Measurements from ENCODE around the gene TXN2.
"Not testable (repeated sequence)": the region's sequence is repeated elsewhere in the genome, so short reads cannot be mapped to it uniquely, and the experiment has no call there.

TXN2 gene

DNA sequence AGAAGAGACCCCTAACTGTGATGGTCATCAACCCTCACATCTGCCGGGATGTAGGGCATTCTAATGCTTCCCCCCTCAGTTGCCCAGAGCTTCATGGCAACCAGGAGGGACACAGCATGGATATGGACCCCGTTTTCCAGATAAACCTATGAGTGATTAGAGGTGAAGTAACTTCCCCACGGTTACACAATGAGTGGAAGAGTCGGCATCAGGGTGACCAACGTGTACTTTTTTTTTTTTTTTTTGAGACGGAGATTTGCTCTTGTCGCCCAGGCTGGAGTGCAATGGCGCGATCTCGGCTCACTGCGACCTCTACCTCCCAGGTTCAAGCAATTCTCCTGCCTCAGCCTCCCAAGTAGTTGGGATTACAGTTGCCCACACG is 25.0 kb downstream of the TXN2 start:
- H3K27ac ChIP-seq (ENCODE audit: low read depth in 2 of 2, low read length in 2 of 2), result peak overlapping the region; percentile 97 to 98
- no peak overlapping the region for H3K4me3 ChIP-seq (ENCODE audit: low read length in 2 of 2)
- H3K9me3 ChIP-seq (ENCODE audit: control insufficient read depth in 2 of 2, low read length in 2 of 2), result no peaks in the 10 kb centered on the region
- H3K4me1 ChIP-seq (ENCODE audit: control insufficient read depth in 2 of 2, insufficient read depth in 2 of 2, low read length in 2 of 2), result peaks cover 40 to 56% of the 10 kb centered on the region in 2 donors
- H3K36me3 ChIP-seq (ENCODE audit: control insufficient read depth in 2 of 2, insufficient read depth in 2 of 2, low read length in 2 of 2), result no peaks in the 10 kb centered on the region
- H3K9ac ChIP-seq (ENCODE audit: low read depth in 1 of 2, low read length in 2 of 2), result no peak overlapping the region
- H3K27me3 ChIP-seq (ENCODE audit: control insufficient read depth in 2 of 2, insufficient read depth in 2 of 2, low read length in 2 of 2), result no peaks in the 10 kb centered on the region

DNA sequence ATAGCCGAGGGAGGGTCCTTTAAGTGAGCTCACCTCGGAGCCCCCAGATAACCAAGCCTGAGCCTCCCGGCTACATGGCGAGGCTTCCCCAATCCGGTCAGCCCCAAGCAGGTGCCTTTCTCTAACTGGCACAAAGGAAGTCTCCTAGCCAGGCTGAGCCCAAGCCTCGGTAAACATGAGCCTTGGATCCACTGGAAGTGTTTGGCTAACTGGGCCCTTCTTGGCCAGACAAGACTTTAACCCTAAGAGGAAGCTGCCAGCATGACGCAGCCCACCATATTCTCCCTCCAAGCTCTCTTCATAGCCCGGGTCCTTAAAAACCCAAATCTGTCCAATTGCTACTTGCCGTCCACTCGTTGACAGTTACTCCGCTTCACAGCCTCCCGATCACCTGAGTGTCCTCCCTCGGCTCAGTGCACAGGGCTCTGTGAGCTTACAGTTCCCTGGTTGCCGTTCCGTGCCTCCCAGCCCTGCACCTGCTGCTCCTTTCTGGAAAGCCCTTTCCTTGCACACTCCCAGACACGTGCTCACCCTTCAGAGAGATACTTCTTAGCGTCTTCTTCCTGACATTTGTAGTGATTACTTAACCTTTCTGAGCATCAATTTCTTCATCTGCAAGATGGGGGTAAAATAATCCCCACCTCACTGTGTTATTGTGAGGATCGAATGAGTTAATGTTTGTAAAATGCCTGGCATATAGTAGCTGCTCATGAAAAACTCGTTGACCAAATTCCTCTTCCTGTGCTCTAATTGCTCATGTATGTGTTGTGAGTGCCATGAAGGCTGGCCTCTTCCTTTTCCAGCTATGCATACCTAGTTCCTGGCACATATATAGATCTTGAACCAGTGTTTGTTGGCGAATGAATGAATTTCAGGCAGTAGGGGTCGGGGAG is 25.6 kb downstream of the TXN2 start:
- Histone ChIP-seq H3K4me3 (ENCODE audit: low read length in 2 of 2) (peak overlapping the region; percentile 63 to 67), H3K4me1 (ENCODE audit: control insufficient read depth in 2 of 2, insufficient read depth in 2 of 2, low read length in 2 of 2) (peaks cover 45 to 59% of the 10 kb centered on the region in 2 donors), H3K36me3 (ENCODE audit: control insufficient read depth in 2 of 2, insufficient read depth in 2 of 2, low read length in 2 of 2) (no peaks in the 10 kb centered on the region), H3K27me3 (ENCODE audit: control insufficient read depth in 2 of 2, insufficient read depth in 2 of 2, low read length in 2 of 2) (no peaks in the 10 kb centered on the region), H3K9me3 (ENCODE audit: control insufficient read depth in 2 of 2, low read length in 2 of 2) (no peaks in the 10 kb centered on the region), H3K9ac (ENCODE audit: low read depth in 1 of 2, low read length in 2 of 2) (peak overlapping the region; percentile 89 to 96), H3K27ac (ENCODE audit: low read depth in 2 of 2, low read length in 2 of 2) (peak overlapping the region; percentile 97 to 98)

DNA sequence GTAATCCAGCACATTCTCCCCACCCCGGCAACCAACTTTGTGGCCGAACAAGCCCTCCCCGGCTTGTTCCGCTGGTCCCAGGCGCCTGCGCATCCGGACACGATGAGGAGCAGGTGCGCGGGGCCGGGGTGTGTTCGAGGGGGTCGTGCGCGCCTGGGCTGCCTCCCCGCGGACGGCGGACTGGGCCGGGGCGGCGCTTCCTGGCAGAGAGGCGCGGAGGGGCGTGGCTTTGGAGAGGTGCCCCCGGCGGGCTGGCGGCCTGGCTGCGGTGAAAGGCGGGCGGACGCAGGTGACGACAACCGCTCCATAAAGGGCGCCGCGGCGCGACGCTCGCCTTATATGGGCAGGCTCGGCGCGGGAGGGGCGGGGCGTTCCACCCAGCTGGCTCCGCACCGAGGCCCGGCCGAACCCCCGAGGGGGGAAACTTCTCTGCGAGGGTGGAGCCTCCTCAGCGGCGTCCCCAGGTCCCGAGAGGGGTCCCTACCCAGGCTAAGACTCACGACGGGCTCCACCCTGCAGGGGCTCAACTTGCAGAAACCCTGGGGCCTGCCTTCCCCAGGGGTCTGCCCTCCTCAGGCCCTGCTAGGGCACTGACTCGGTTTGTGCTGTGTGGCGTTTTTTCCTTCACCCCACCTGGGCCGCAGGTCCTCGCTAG is 26.4 kb downstream of the TXN2 start:
- Histone ChIP-seq H3K4me1 (ENCODE audit: control insufficient read depth in 2 of 2, insufficient read depth in 2 of 2, low read length in 2 of 2) (peaks cover 43 to 53% of the 10 kb centered on the region in 2 donors), H3K9ac (ENCODE audit: low read depth in 1 of 2, low read length in 2 of 2) (peak overlapping the region; percentile 89 to 96), H3K4me3 (ENCODE audit: low read length in 2 of 2) (peak overlapping the region; percentile 63 to 83), H3K27ac (ENCODE audit: low read depth in 2 of 2, low read length in 2 of 2) (peak overlapping the region; percentile 97 to 98), H3K9me3 (ENCODE audit: control insufficient read depth in 2 of 2, low read length in 2 of 2) (no peaks in the 10 kb centered on the region), H3K27me3 (ENCODE audit: control insufficient read depth in 2 of 2, insufficient read depth in 2 of 2, low read length in 2 of 2) (no peaks in the 10 kb centered on the region), H3K36me3 (ENCODE audit: control insufficient read depth in 2 of 2, insufficient read depth in 2 of 2, low read length in 2 of 2) (no peaks in the 10 kb centered on the region)

DNA sequence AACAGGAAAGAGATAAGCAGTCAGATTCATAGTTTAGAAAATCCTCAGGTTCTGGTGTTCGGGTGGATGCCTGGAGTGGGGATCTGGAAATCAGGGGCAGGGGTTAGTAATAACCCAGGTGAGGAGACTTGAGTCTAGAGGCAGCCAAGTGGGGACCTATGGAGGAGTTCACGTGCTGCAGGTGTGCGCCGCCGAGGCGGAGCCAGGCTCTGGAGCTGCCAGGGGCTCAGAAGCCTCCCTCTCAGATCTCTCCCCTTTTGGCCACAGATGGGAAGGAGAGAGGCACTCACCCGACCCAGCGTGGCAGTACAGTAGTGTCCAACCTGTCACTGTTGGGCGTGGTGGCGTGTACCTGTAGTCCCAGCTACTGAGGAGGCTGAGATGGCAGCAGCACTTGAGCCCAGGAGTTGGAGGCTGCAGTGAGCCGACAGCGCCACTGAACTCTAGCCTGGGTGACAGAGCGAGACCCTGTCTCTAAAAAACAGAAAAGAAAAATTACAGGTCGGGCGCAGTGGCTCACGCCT is 27.5 kb downstream of the TXN2 start:
- Histone ChIP-seq H3K27me3 (ENCODE audit: control insufficient read depth in 2 of 2, insufficient read depth in 2 of 2, low read length in 2 of 2) (no peaks in the 10 kb centered on the region), H3K4me1 (ENCODE audit: control insufficient read depth in 2 of 2, insufficient read depth in 2 of 2, low read length in 2 of 2) (peaks cover 47 to 48% of the 10 kb centered on the region in 2 donors), H3K9ac (ENCODE audit: low read depth in 1 of 2, low read length in 2 of 2) (peak overlapping the region; percentile 25 to 52), H3K4me3 (ENCODE audit: low read length in 2 of 2) (peak overlapping the region in 1 of 2 donors; percentile 20), H3K36me3 (ENCODE audit: control insufficient read depth in 2 of 2, insufficient read depth in 2 of 2, low read length in 2 of 2) (no peaks in the 10 kb centered on the region), H3K27ac (ENCODE audit: low read depth in 2 of 2, low read length in 2 of 2) (peak overlapping the region; percentile 89 to 91), H3K9me3 (ENCODE audit: control insufficient read depth in 2 of 2, low read length in 2 of 2) (no peaks in the 10 kb centered on the region)

DNA sequence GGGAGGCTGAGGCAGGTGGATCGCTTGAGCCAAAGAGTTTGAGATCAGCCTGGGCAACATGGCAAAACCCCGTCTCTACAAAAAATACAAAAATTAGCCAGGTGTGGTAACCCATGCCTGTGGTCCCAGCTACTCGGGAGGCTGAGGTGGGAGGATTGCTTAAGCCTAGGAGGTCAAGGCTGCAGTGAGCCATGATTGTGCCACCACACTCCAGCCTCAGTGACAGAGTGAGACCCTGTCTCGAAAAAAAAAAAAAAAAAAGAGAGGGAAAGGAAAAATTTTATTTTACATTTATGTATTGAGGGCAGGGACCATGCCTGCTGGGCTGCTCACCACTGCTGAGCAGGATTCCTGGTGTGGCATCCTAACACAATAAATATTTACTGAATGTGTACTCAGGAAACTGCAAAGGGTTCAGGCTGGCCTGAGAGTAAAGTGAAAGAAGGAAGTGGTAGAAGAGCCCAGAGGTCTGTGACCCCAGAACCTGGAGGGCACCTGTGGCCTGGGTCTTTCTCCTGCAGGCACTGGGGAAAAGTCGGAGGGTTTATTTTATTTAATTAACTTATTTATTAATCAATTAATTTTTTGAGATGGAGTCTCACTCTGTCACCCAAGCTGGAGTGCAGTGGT is 28.3 kb downstream of the TXN2 start:
- H3K9ac ChIP-seq (ENCODE audit: low read depth in 1 of 2, low read length in 2 of 2), result peak overlapping the region; percentile 42 to 69
- peak overlapping the region; percentile 91 for H3K27ac ChIP-seq (ENCODE audit: low read depth in 2 of 2, low read length in 2 of 2)
- H3K27me3 ChIP-seq (ENCODE audit: control insufficient read depth in 2 of 2, insufficient read depth in 2 of 2, low read length in 2 of 2); H3K36me3 ChIP-seq (ENCODE audit: control insufficient read depth in 2 of 2, insufficient read depth in 2 of 2, low read length in 2 of 2); H3K9me3 ChIP-seq (ENCODE audit: control insufficient read depth in 2 of 2, low read length in 2 of 2); H3K4me3 ChIP-seq (ENCODE audit: low read length in 2 of 2): not testable (repeated sequence)
- H3K4me1 ChIP-seq (ENCODE audit: control insufficient read depth in 2 of 2, insufficient read depth in 2 of 2, low read length in 2 of 2), result peaks cover 42% of the 10 kb centered on the region in 2 donors

DNA sequence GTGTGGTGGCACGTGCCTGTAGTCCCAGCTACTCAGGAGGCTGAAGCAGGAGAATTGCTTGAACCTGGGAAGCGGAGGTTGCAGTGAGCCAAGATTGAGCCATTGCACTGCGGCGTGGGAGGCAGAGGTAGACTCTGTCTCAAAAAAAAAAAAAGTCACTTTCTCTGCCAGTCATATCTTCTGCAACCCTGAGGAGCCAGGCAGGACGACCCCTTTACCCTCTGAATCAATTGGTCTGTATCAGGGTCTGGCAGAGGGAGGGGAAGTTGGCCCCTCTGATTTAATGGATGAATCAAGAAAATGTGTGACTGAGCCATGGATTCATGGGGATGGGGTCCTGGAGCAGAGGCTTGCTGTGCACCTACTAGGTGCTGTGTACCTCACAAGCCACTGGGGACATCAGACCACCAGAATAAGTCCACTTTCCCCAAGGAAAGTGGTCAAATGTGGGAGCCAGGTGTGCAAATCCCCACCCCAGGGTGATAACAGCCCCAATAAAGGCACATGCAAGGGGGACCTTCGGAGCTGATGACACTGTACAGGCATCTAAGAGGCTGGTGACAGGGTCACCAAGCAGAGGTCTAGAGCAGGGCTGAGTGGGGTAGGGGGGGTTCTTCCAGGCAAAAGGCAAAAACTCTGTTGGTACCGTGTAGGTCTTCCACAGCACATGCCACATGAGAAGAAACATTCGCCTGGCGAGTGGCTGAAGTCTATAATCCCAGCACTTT is 29.0 kb downstream of the TXN2 start:
- peak overlapping the region; percentile 91 for H3K27ac ChIP-seq (ENCODE audit: low read depth in 2 of 2, low read length in 2 of 2)
- no peak overlapping the region for H3K4me3 ChIP-seq (ENCODE audit: low read length in 2 of 2)
- peaks cover 35 to 36% of the 10 kb centered on the region in 2 donors for H3K4me1 ChIP-seq (ENCODE audit: control insufficient read depth in 2 of 2, insufficient read depth in 2 of 2, low read length in 2 of 2)
- no peaks in the 10 kb centered on the region for H3K9me3 ChIP-seq (ENCODE audit: control insufficient read depth in 2 of 2, low read length in 2 of 2)
- H3K27me3 ChIP-seq (ENCODE audit: control insufficient read depth in 2 of 2, insufficient read depth in 2 of 2, low read length in 2 of 2), result no peaks in the 10 kb centered on the region
- no peaks in the 10 kb centered on the region for H3K36me3 ChIP-seq (ENCODE audit: control insufficient read depth in 2 of 2, insufficient read depth in 2 of 2, low read length in 2 of 2)
- peak overlapping the region; percentile 42 to 69 for H3K9ac ChIP-seq (ENCODE audit: low read depth in 1 of 2, low read length in 2 of 2)

DNA sequence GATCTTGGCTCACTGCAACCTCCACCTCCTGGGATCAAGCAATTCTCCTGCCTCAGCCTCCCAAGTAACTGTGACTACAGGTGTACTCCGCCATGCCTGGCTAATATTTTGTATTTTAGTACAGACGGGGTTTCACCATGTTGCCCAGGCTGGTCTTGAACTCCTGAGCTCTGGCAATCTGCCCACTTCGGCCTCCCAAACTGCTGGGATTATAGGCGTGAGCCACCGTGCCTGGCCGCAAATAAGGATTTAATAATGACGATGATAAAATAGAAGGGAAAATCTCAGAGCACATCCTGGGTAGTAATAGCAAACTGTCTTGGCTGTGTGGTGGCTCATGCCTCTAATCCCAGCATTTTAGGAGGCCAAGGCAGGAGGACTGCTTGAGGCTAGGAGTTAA is 30.5 kb downstream of the TXN2 start:
- peaks cover 34% of the 10 kb centered on the region in 2 donors for H3K4me1 ChIP-seq (ENCODE audit: control insufficient read depth in 2 of 2, insufficient read depth in 2 of 2, low read length in 2 of 2)
- H3K4me3 ChIP-seq (ENCODE audit: low read length in 2 of 2); H3K36me3 ChIP-seq (ENCODE audit: control insufficient read depth in 2 of 2, insufficient read depth in 2 of 2, low read length in 2 of 2); H3K27me3 ChIP-seq (ENCODE audit: control insufficient read depth in 2 of 2, insufficient read depth in 2 of 2, low read length in 2 of 2); H3K9me3 ChIP-seq (ENCODE audit: control insufficient read depth in 2 of 2, low read length in 2 of 2): not testable (repeated sequence)
- peak overlapping the region; percentile 91 for H3K27ac ChIP-seq (ENCODE audit: low read depth in 2 of 2, low read length in 2 of 2)
- peak overlapping the region in 1 of 2 donors; percentile 69 for H3K9ac ChIP-seq (ENCODE audit: low read depth in 1 of 2, low read length in 2 of 2)

DNA sequence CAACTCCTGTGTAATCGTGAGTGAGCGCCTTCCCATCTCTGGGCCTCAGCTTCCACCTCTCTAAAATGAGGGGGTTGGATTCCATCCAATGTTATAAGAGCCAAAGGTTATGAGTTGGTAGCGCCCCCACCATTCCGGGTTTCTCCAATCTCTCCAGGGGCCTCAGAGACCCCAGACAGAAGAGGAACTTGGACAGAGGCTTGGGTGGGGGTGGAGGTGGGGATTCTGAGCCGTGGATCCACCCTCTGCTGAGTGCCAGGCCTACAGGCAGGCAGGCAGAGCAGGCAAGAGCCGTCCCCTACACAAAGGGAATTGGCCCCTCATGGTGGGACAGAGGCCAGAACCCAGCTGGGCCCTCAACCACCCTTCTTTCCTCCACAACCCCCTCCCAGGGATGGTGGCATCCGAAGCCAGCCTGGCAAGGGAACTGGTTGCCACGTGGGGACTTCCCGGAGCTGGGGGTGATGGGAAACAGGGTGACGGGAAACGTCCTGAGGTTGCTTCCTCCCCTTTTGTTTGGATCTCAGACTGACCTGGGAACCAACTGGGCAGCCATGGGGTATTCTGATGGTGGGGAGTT is 31.8 kb downstream of the TXN2 start:
- peaks cover 26% of the 10 kb centered on the region in 2 donors for H3K4me1 ChIP-seq (ENCODE audit: control insufficient read depth in 2 of 2, insufficient read depth in 2 of 2, low read length in 2 of 2)
- no peak overlapping the region for H3K9ac ChIP-seq (ENCODE audit: low read depth in 1 of 2, low read length in 2 of 2)
- no peaks in the 10 kb centered on the region for H3K36me3 ChIP-seq (ENCODE audit: control insufficient read depth in 2 of 2, insufficient read depth in 2 of 2, low read length in 2 of 2)
- H3K27me3 ChIP-seq (ENCODE audit: control insufficient read depth in 2 of 2, insufficient read depth in 2 of 2, low read length in 2 of 2), result no peaks in the 10 kb centered on the region
- H3K9me3 ChIP-seq (ENCODE audit: control insufficient read depth in 2 of 2, low read length in 2 of 2), result no peaks in the 10 kb centered on the region
- H3K27ac ChIP-seq (ENCODE audit: low read depth in 2 of 2, low read length in 2 of 2), result peak overlapping the region in 1 of 2 donors; percentile 6
- no peak overlapping the region for H3K4me3 ChIP-seq (ENCODE audit: low read length in 2 of 2)

DNA sequence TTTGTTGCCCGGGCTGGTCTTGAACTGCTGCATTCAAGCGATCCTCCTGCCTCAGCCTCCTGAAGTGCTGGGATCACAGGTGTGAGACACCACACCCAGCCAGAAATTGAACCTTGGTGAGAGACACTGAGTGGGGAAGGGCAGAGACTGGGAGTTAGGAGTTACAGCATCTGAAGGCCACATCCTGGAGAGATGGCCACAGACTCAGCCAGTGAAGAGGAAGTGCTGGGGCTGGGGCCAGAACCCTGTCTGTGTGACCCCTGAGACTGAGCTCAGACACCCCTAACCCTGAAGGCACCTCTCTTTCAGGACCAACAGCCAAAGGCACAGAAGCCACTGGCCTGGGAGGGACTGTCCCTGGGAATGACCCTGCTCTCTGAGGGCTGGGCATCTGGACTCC is 33.8 kb downstream of the TXN2 start:
- Histone ChIP-seq H3K9me3 (ENCODE audit: control insufficient read depth in 2 of 2, low read length in 2 of 2) (no peaks in the 10 kb centered on the region), H3K4me1 (ENCODE audit: control insufficient read depth in 2 of 2, insufficient read depth in 2 of 2, low read length in 2 of 2) (peaks cover 22 to 24% of the 10 kb centered on the region in 2 donors), H3K27ac (ENCODE audit: low read depth in 2 of 2, low read length in 2 of 2) (no peak overlapping the region), H3K27me3 (ENCODE audit: control insufficient read depth in 2 of 2, insufficient read depth in 2 of 2, low read length in 2 of 2) (no peaks in the 10 kb centered on the region), H3K9ac (ENCODE audit: low read depth in 1 of 2, low read length in 2 of 2) (no peak overlapping the region), H3K4me3 (ENCODE audit: low read length in 2 of 2) (no peak overlapping the region), H3K36me3 (ENCODE audit: control insufficient read depth in 2 of 2, insufficient read depth in 2 of 2, low read length in 2 of 2) (no peaks in the 10 kb centered on the region)

All from mucosa of rectum (tissue), 2 donors.